OCI-LY7 (cell line): Measurements from ENCODE around the gene PSMC3.

Experiments used
- EZH2phosphoT487 ChIP-seq: fragments of 200-600 bp; sonication (generic); IDR thresholded peaks from 2 replicates; pipeline ENCODE4 v1.6.1; 2018; ENCODE audit warnings: low read depth, borderline replicate concordance, mild to moderate bottlenecking, mixed run types, antibody characterized with exemption, low read length, moderate library complexity, mixed read lengths
- TF ChIP-seq, protein P1 (sequence below): fragments of 200-600 bp; sonication (generic); conservative IDR thresholded peaks from 2 replicates; pipeline ENCODE4 v1.5.1; 2014; ENCODE audit warnings: mild to moderate bottlenecking, antibody characterized with exemption, low read length, moderate library complexity, mixed read lengths

DNA sequence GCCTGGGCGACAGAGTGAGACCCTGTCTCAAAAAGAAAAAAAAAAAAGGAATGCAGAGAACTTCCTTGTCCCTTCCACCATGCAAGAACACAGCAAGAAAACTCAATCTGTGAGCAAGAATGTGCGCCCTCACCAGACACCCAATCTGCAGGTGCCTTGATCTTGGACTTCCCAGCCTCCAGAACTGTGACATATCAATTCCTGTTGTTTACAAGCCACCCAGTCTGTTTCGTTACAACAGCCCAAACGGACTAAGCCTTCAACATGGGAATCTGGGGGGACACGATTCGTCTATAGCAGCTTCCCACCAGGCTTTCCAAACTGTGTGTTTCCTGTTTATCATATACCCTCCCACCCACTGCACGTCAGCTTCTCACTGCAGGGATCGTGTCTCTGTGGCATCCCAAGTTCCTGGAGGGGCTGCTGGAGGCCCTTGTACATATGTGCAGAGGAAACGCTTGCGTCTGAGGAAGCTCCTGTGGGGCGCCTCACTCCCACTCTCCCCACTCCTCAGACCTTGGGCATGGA lies 11.0 kb upstream of the PSMC3 start:
- TF ChIP-seq, protein P1, sequence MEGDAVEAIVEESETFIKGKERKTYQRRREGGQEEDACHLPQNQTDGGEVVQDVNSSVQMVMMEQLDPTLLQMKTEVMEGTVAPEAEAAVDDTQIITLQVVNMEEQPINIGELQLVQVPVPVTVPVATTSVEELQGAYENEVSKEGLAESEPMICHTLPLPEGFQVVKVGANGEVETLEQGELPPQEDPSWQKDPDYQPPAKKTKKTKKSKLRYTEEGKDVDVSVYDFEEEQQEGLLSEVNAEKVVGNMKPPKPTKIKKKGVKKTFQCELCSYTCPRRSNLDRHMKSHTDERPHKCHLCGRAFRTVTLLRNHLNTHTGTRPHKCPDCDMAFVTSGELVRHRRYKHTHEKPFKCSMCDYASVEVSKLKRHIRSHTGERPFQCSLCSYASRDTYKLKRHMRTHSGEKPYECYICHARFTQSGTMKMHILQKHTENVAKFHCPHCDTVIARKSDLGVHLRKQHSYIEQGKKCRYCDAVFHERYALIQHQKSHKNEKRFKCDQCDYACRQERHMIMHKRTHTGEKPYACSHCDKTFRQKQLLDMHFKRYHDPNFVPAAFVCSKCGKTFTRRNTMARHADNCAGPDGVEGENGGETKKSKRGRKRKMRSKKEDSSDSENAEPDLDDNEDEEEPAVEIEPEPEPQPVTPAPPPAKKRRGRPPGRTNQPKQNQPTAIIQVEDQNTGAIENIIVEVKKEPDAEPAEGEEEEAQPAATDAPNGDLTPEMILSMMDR, result no peak
- TF ChIP-seq EZH2phosphoT487, result no peak
